ENCODE data around the gene SLC22A6. TPM values are rescaled to one million over a fixed set of nuclear protein-coding genes. Genes with fewer than 3 reads are reported as not detected.
"Not testable (repeated sequence)": the region's sequence is repeated elsewhere in the genome, so short reads cannot be mapped to it uniquely, and the experiment has no call there.

The SLC22A6 gene
- polyA plus RNA-seq, 4 donors: 19.9 to 38.0 (median 30.4) TPM

GRCh38 chr11:62985041-62985750 is 429 bp upstream of the SLC22A6 start:
- DNase-seq (ENCODE audit: low read depth in 4 of 4, low spot score in 2 of 4): no peak

- no peak for DNase-seq (ENCODE audit: low read depth in 4 of 4, low spot score in 2 of 4)
These were observed 1.1 kb downstream of the SLC22A6 start for GRCh38 chr11:62983536-62984199.

- DNase-seq (ENCODE audit: low read depth in 4 of 4, low spot score in 2 of 4): no peak
These were observed 3.0 kb downstream of the SLC22A6 start for GRCh38 chr11:62981743-62982142.

- DNase-seq (ENCODE audit: low read depth in 4 of 4, low spot score in 2 of 4): no peak
These were observed 4.5 kb downstream of the SLC22A6 start for GRCh38 chr11:62980133-62980760.

GRCh38 chr11:62976109-62976508 is 8.7 kb downstream of the SLC22A6 start:
- DNase-seq (ENCODE audit: low read depth in 4 of 4, low spot score in 2 of 4): no peak

GRCh38 chr11:62974848-62975522 is 9.8 kb downstream of the SLC22A6 start:
- DNase-seq (ENCODE audit: low read depth in 4 of 4, low spot score in 2 of 4): no peak

GRCh38 chr11:62965574-62965973 is 19.2 kb downstream of the SLC22A6 start:
- DNase-seq (ENCODE audit: low read depth in 4 of 4, low spot score in 2 of 4): no peak

GRCh38 chr11:62962391-62962790 is 22.4 kb downstream of the SLC22A6 start:
- DNase-seq (ENCODE audit: low read depth in 4 of 4, low spot score in 2 of 4): no peak

GRCh38 chr11:62961017-62961570 is 23.7 kb downstream of the SLC22A6 start:
- no peak for DNase-seq (ENCODE audit: low read depth in 4 of 4, low spot score in 2 of 4)

- DNase-seq (ENCODE audit: low read depth in 4 of 4, low spot score in 2 of 4): no peak
These were observed 25.3 kb downstream of the SLC22A6 start for GRCh38 chr11:62959422-62959980.

GRCh38 chr11:62958547-62959421 is 26.0 kb downstream of the SLC22A6 start:
- peak; percentile 39 to 51 (median 43) for DNase-seq (ENCODE audit: low read depth in 4 of 4, low spot score in 2 of 4)

GRCh38 chr11:62957147-62957546 is 27.6 kb downstream of the SLC22A6 start:
- DNase-seq (ENCODE audit: low read depth in 4 of 4, low spot score in 2 of 4): no peak

- no peak for DNase-seq (ENCODE audit: low read depth in 4 of 4, low spot score in 2 of 4)
These were observed 30.3 kb downstream of the SLC22A6 start for GRCh38 chr11:62954478-62954877.

GRCh38 chr11:62953811-62954210 is 31.0 kb downstream of the SLC22A6 start:
- DNase-seq (ENCODE audit: low read depth in 4 of 4, low spot score in 2 of 4): no peak

- DNase-seq (ENCODE audit: low read depth in 4 of 4, low spot score in 2 of 4): no peak
These were observed 35.9 kb downstream of the SLC22A6 start for GRCh38 chr11:62948765-62949320.

GRCh38 chr11:62945538-62945937 is 39.2 kb downstream of the SLC22A6 start:
- DNase-seq (ENCODE audit: low read depth in 4 of 4, low spot score in 2 of 4): not testable (repeated sequence)

GRCh38 chr11:62937528-62937927 is 47.2 kb downstream of the SLC22A6 start:
- not testable (repeated sequence) for DNase-seq (ENCODE audit: low read depth in 4 of 4, low spot score in 2 of 4)

- no peak for DNase-seq (ENCODE audit: low read depth in 4 of 4, low spot score in 2 of 4)
These were observed 50.3 kb downstream of the SLC22A6 start for GRCh38 chr11:62934496-62934785.

GRCh38 chr11:62933750-62934495 is 50.8 kb downstream of the SLC22A6 start:
- no peak for DNase-seq (ENCODE audit: low read depth in 4 of 4, low spot score in 2 of 4)

Data from left renal cortex interstitium (tissue), 4 donors.